ENCODE measurements around the gene TXK. TPM values are rescaled to one million over a fixed set of nuclear protein-coding genes. Genes with fewer than 3 reads are reported as not detected.

TXK gene
- total and polyA plus RNA-seq, 2 experiments from 2014 or later: 0.76 to 1.5 TPM

- Histone ChIP-seq H3K4me3 (no peak overlapping the region), H4K20me1 (ENCODE audit: insufficient read depth, poor library complexity, severe bottlenecking) (no peaks in the 10 kb centered on the region), H3K9me3 (ENCODE audit: low read depth) (no peaks in the 10 kb centered on the region), H3K4me2 (no peak overlapping the region), H2AFZ (no peak overlapping the region), H3K79me2 (no peaks in the 10 kb centered on the region), H3K9me2 (replicated peaks; ENCODE audit: insufficient read depth) (no peaks in the 10 kb centered on the region), H3K27ac (no peak overlapping the region), H3K27me3 (no peaks in the 10 kb centered on the region), H3K36me3 (replicated peaks; ENCODE audit: insufficient read depth, low read depth) (no peaks in the 10 kb centered on the region), H3K4me1 (ENCODE audit: insufficient read depth) (no peaks in the 10 kb centered on the region)
- 75% methylated on average over 3 of the region's 3 CpGs for WGBS (ENCODE audit: low lambda C conversion rate, missing lambda C conversion rate)
- TF ChIP-seq EZH2 (IDR thresholded peaks at IDR 0.05; ENCODE audit: borderline replicate concordance) (no peak), EZH2phosphoT487 (IDR thresholded peaks at IDR 0.05; ENCODE audit: low read depth, severe bottlenecking, unreplicated experiment) (no peak), CTCF (IDR thresholded peaks at IDR 0.05; ENCODE audit: poor library complexity) (no peak)
- DNase-seq (ENCODE audit: low spot score): no peak
Measured at GRCh38 chr4:48116582-48116981, 17.5 kb downstream of the TXK start.

- no peak overlapping the region for H3K4me3 ChIP-seq
- H3K9me3 ChIP-seq (ENCODE audit: low read depth): no peaks in the 10 kb centered on the region
- H4K20me1 ChIP-seq (ENCODE audit: insufficient read depth, poor library complexity, severe bottlenecking): no peaks in the 10 kb centered on the region
- H3K79me2 ChIP-seq: no peaks in the 10 kb centered on the region
- H3K27me3 ChIP-seq: no peaks in the 10 kb centered on the region
- H3K4me2 ChIP-seq: no peak overlapping the region
- H3K36me3 ChIP-seq (replicated peaks; ENCODE audit: insufficient read depth, low read depth): no peaks in the 10 kb centered on the region
- H3K4me1 ChIP-seq (ENCODE audit: insufficient read depth): no peaks in the 10 kb centered on the region
- 83% methylated on average over 6 of the region's 6 CpGs for WGBS (ENCODE audit: low lambda C conversion rate, missing lambda C conversion rate)
- no peaks in the 10 kb centered on the region for H3K9me2 ChIP-seq (replicated peaks; ENCODE audit: insufficient read depth)
- H3K27ac ChIP-seq: no peak overlapping the region
- no peak for TF ChIP-seq CTCF (IDR thresholded peaks at IDR 0.05; ENCODE audit: poor library complexity)
- no peak for TF ChIP-seq EZH2phosphoT487 (IDR thresholded peaks at IDR 0.05; ENCODE audit: low read depth, severe bottlenecking, unreplicated experiment)
- TF ChIP-seq EZH2 (IDR thresholded peaks at IDR 0.05; ENCODE audit: borderline replicate concordance): no peak
- H2AFZ ChIP-seq: no peak overlapping the region
- no peak for DNase-seq (ENCODE audit: low spot score)
Measured at GRCh38 chr4:48114412-48114811, 19.6 kb downstream of the TXK start.

- H3K9me3 ChIP-seq (ENCODE audit: low read depth): no peaks in the 10 kb centered on the region
- no peaks in the 10 kb centered on the region for H3K9me2 ChIP-seq (replicated peaks; ENCODE audit: insufficient read depth)
- H2AFZ ChIP-seq: no peak overlapping the region
- H3K79me2 ChIP-seq: no peaks in the 10 kb centered on the region
- TF ChIP-seq EZH2phosphoT487 (IDR thresholded peaks at IDR 0.05; ENCODE audit: low read depth, severe bottlenecking, unreplicated experiment) (no peak), EZH2 (IDR thresholded peaks at IDR 0.05; ENCODE audit: borderline replicate concordance) (no peak), CTCF (IDR thresholded peaks at IDR 0.05; ENCODE audit: poor library complexity) (no peak)
- no peaks in the 10 kb centered on the region for H3K4me1 ChIP-seq (ENCODE audit: insufficient read depth)
- no peaks in the 10 kb centered on the region for H3K27me3 ChIP-seq
- H3K4me2 ChIP-seq: no peak overlapping the region
- H4K20me1 ChIP-seq (ENCODE audit: insufficient read depth, poor library complexity, severe bottlenecking): no peaks in the 10 kb centered on the region
- no peak overlapping the region for H3K27ac ChIP-seq
- 85% methylated on average over 8 of the region's 8 CpGs for WGBS (ENCODE audit: low lambda C conversion rate, missing lambda C conversion rate)
- DNase-seq (ENCODE audit: low spot score): no peak
- H3K4me3 ChIP-seq: no peak overlapping the region
- H3K36me3 ChIP-seq (replicated peaks; ENCODE audit: insufficient read depth, low read depth): no peaks in the 10 kb centered on the region
Measured at GRCh38 chr4:48112017-48112667, 21.9 kb downstream of the TXK start.

Measured in hepatocyte (in vitro differentiated cells).